Erythroblast (primary cell): ENCODE results near the gene RBM20.

Experiments used
- GATA1 ChIP-seq: IDR thresholded peaks from 2 replicates; pipeline ENCODE4 v1.6.1; 2011; ENCODE audit warnings: low read depth, mild to moderate bottlenecking, control low read depth, low read length, moderate library complexity
- POLR2A ChIP-seq: IDR thresholded peaks from 2 replicates; pipeline ENCODE4 v1.6.1; 2011; ENCODE audit warnings: mild to moderate bottlenecking, low read length

- TF ChIP-seq POLR2A (no peak), GATA1 (no peak)
These were observed 147.5 kb downstream of the RBM20 start for GRCh38 chr10:110791541-110792073.
